22Rv1 (cell line): ENCODE data around the gene ASAP2.

Experiments
- CTCF ChIP-seq: fragments of 450-650 bp; IDR thresholded peaks from 2 replicates; pipeline ENCODE4 v1.5.1; 2017; ENCODE audit warnings: mild to moderate bottlenecking
- ZFX ChIP-seq: fragments of 450-650 bp; IDR thresholded peaks from 2 replicates; pipeline ENCODE4 v1.6.1; 2017; ENCODE audit warnings: antibody characterized with exemption, borderline replicate concordance

DNA sequence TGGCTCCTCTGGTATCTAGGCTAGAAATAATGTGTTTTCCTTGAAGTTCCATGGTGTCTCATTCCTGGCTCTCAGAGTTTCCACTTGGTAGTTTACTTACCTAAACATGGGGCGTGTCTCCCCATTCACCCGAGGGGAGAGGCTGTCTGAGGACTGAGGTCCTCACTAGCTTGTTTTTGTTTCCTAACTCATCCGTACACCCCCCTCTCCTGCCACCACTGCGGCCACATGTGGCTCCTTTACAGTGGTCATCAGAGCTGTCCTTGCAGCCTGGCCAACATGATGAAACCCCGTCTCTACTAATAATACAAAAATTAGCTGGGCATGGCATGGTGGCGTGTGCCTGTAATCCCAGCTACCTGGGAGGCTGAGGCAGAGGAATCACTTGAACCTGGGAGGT, 106.0 kb downstream of the ASAP2 start:
- TF ChIP-seq CTCF (no peak), ZFX (no peak)
